ENCODE measurements around the gene SPATA13. TPM values are rescaled to one million over a fixed set of nuclear protein-coding genes. Genes with fewer than 3 reads are reported as not detected.
"Not testable (repeated sequence)": the region's sequence is repeated elsewhere in the genome, so short reads cannot be mapped to it uniquely, and the experiment has no call there.

SPATA13 gene
- total RNA-seq, 1 experiment from 2014 or later = 43.0 TPM

DNA sequence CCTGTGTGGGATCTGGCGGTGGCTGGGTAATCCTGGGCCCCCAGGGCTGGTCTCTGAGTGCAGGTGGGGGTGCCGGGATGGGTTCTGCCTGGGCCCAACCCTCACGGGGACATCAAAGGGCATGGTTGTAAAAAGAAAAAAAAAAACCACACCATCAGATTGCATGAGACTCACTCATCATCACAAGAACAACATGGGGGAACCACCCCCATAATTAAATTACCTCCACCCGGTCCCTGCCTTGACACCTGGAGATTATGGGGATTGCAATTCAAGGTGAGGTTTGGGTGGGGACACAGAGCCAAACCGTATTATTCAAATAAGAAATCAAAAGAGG is 163.2 kb downstream of the SPATA13 start:
- Histone ChIP-seq H3F3A (ENCODE audit: low read length, unreplicated experiment) (no peaks in the 10 kb centered on the region), H3K27me3 (ENCODE audit: low read length) (no peaks in the 10 kb centered on the region), H3K4me3 (ENCODE audit: low read length) (no peak overlapping the region), H3K79me2 (ENCODE audit: low read length) (no peaks in the 10 kb centered on the region), H4K20me1 (ENCODE audit: low read length) (no peaks in the 10 kb centered on the region), H3K27ac (ENCODE audit: low read length) (no peak overlapping the region), H3K4me1 (ENCODE audit: insufficient read depth, low read length) (no peaks in the 10 kb centered on the region), H3K9ac (ENCODE audit: low read length) (no peak overlapping the region), H3K9me2 (replicated peaks; ENCODE audit: low read length) (no peaks in the 10 kb centered on the region), H3K9me3 (ENCODE audit: low read length) (no peaks in the 10 kb centered on the region), H3K36me3 (ENCODE audit: low read depth, low read length) (no peaks in the 10 kb centered on the region), H3K4me2 (ENCODE audit: low read length) (no peak overlapping the region), H2AFZ (ENCODE audit: low read length) (no peak overlapping the region)
- BruUV-seq (replicated peaks) = no TSS peak
- intact Hi-C loops (cut with micrococcal nuclease) = loop anchor here (5.0 to 10.0 kb wide), 2 partner anchors 89 to 231 kb away; no protein-coding TSS in a partner anchor
- DNase-seq (no peak), ATAC-seq (no peak)
- POLR2A ChIA-PET (ENCODE audit: unreplicated experiment) = no interaction called here
- no peak for TF ChIP-seq EZH2phosphoT487 (IDR thresholded peaks at IDR 0.05; ENCODE audit: borderline replicate concordance, low read length)
- TF ChIP-seq, protein P1, sequence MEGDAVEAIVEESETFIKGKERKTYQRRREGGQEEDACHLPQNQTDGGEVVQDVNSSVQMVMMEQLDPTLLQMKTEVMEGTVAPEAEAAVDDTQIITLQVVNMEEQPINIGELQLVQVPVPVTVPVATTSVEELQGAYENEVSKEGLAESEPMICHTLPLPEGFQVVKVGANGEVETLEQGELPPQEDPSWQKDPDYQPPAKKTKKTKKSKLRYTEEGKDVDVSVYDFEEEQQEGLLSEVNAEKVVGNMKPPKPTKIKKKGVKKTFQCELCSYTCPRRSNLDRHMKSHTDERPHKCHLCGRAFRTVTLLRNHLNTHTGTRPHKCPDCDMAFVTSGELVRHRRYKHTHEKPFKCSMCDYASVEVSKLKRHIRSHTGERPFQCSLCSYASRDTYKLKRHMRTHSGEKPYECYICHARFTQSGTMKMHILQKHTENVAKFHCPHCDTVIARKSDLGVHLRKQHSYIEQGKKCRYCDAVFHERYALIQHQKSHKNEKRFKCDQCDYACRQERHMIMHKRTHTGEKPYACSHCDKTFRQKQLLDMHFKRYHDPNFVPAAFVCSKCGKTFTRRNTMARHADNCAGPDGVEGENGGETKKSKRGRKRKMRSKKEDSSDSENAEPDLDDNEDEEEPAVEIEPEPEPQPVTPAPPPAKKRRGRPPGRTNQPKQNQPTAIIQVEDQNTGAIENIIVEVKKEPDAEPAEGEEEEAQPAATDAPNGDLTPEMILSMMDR (conservative IDR thresholded peaks at IDR 0.05; ENCODE audit: low read depth, low read length) = no peak
- TF ChIP-seq EZH2 (IDR thresholded peaks at IDR 0.05; ENCODE audit: low read length, unreplicated experiment) = no peak
- CTCF ChIA-PET = no interaction called here

- H3K36me3 ChIP-seq (ENCODE audit: low read depth, low read length); ATAC-seq; H3K9ac ChIP-seq (ENCODE audit: low read length); H3K27ac ChIP-seq (ENCODE audit: low read length); H3F3A ChIP-seq (ENCODE audit: low read length, unreplicated experiment); BruUV-seq (replicated peaks); H3K9me2 ChIP-seq (replicated peaks; ENCODE audit: low read length); H4K20me1 ChIP-seq (ENCODE audit: low read length); POLR2A ChIA-PET (ENCODE audit: unreplicated experiment); H2AFZ ChIP-seq (ENCODE audit: low read length); H3K4me2 ChIP-seq (ENCODE audit: low read length); DNase-seq; CTCF ChIA-PET; H3K9me3 ChIP-seq (ENCODE audit: low read length); H3K79me2 ChIP-seq (ENCODE audit: low read length); H3K4me1 ChIP-seq (ENCODE audit: insufficient read depth, low read length); H3K27me3 ChIP-seq (ENCODE audit: low read length); H3K4me3 ChIP-seq (ENCODE audit: low read length): not testable (repeated sequence)
- intact Hi-C loops (cut with micrococcal nuclease) = loop anchor here (10.0 kb wide), 1 partner anchor 227 kb away; no protein-coding TSS in a partner anchor
Measured at GRCh38 chr13:24327598-24327997, 167.1 kb downstream of the SPATA13 start.

DNA sequence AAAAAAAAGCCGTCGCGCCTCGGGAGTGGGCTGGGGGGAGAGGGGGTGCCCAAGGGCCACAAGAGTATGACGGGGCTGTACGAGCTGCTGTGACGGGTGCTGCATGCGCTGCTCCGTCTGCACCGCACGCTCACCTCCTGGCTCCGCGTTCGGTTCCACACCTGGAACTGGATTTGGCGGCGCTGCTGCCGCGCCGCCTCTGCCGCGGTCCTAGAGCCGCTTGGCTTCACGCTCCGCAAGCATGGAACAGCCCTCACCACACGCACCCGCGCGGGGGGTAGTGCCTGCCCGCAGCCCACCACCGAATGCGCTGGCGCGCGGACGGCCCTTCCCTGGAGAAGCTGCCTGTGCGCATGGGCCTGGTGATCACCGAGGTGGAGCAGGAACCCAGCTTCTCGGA is 167.6 kb downstream of the SPATA13 start:
- POLR2A ChIA-PET (ENCODE audit: unreplicated experiment) = no interaction called here

More for the DNA sequence above, 167.6 kb downstream of the SPATA13 start:
- CTCF ChIA-PET = no interaction called here
- H3K27me3 ChIP-seq (ENCODE audit: low read length) = no peaks in the 10 kb centered on the region
- DNase-seq (no peak), ATAC-seq (no peak)
- no peaks in the 10 kb centered on the region for H4K20me1 ChIP-seq (ENCODE audit: low read length)
- TF ChIP-seq, protein P1 (conservative IDR thresholded peaks at IDR 0.05; ENCODE audit: low read depth, low read length) = no peak
- no peak for TF ChIP-seq EZH2phosphoT487 (IDR thresholded peaks at IDR 0.05; ENCODE audit: borderline replicate concordance, low read length)
- no peak for TF ChIP-seq EZH2 (IDR thresholded peaks at IDR 0.05; ENCODE audit: low read length, unreplicated experiment)
- intact Hi-C loops (cut with micrococcal nuclease) = loop anchor here (10.0 kb wide), 1 partner anchor 227 kb away; no protein-coding TSS in a partner anchor
- no peaks in the 10 kb centered on the region for H3K4me1 ChIP-seq (ENCODE audit: insufficient read depth, low read length)
- no peak overlapping the region for H3K4me2 ChIP-seq (ENCODE audit: low read length)
- no peaks in the 10 kb centered on the region for H3K9me3 ChIP-seq (ENCODE audit: low read length)
- no peaks in the 10 kb centered on the region for H3K79me2 ChIP-seq (ENCODE audit: low read length)
- no peak overlapping the region for H3K4me3 ChIP-seq (ENCODE audit: low read length)
- no peak overlapping the region for H3K9ac ChIP-seq (ENCODE audit: low read length)
- no peak overlapping the region for H3K27ac ChIP-seq (ENCODE audit: low read length)
- BruUV-seq (replicated peaks) = no TSS peak
- H3K9me2 ChIP-seq (replicated peaks; ENCODE audit: low read length) = no peaks in the 10 kb centered on the region
- no peak overlapping the region for H2AFZ ChIP-seq (ENCODE audit: low read length)
- H3K36me3 ChIP-seq (ENCODE audit: low read depth, low read length) = no peaks in the 10 kb centered on the region
- H3F3A ChIP-seq (ENCODE audit: low read length, unreplicated experiment) = no peaks in the 10 kb centered on the region

Data from PC-3 (cell line).